ENCODE results near the gene ESR2.

The ESR2 gene

GRCh38 chr14:64208981-64209380 lies 85.2 kb downstream of the ESR2 start:
- Histone ChIP-seq H3K9me3 (ENCODE audit: low read length) (no peaks in the 10 kb centered on the region), H3K4me3 (ENCODE audit: low read depth in 1 of 2, low read length in 2 of 2) (no peak overlapping the region), H3K27me3 (ENCODE audit: control insufficient read depth in 1 of 2, insufficient read depth in 2 of 2, low read length in 2 of 2) (no peaks in the 10 kb centered on the region), H3K4me1 (ENCODE audit: insufficient read depth, low read length) (no peaks in the 10 kb centered on the region), H3K27ac (ENCODE audit: low read depth, low read length) (no peak overlapping the region), H3K36me3 (ENCODE audit: insufficient read depth, low read length) (peaks cover 17% of the 10 kb centered on the region), H3K9ac (ENCODE audit: low read length) (no peak overlapping the region)

GRCh38 chr14:64208261-64208660 lies 85.9 kb downstream of the ESR2 start:
- Histone ChIP-seq H3K4me3 (ENCODE audit: low read depth in 1 of 2, low read length in 2 of 2) (no peak overlapping the region), H3K4me1 (ENCODE audit: insufficient read depth, low read length) (no peaks in the 10 kb centered on the region), H3K27me3 (ENCODE audit: control insufficient read depth in 1 of 2, insufficient read depth in 2 of 2, low read length in 2 of 2) (no peaks in the 10 kb centered on the region), H3K27ac (ENCODE audit: low read depth, low read length) (no peak overlapping the region), H3K9me3 (ENCODE audit: low read length) (no peaks in the 10 kb centered on the region), H3K9ac (ENCODE audit: low read length) (no peak overlapping the region), H3K36me3 (ENCODE audit: insufficient read depth, low read length) (peaks cover 11% of the 10 kb centered on the region)

GRCh38 chr14:64203366-64204006 lies 90.7 kb downstream of the ESR2 start:
- Histone ChIP-seq H3K4me3 (ENCODE audit: low read depth in 1 of 2, low read length in 2 of 2) (no peak overlapping the region), H3K9me3 (ENCODE audit: low read length) (no peaks in the 10 kb centered on the region), H3K4me1 (ENCODE audit: insufficient read depth, low read length) (no peaks in the 10 kb centered on the region), H3K27ac (ENCODE audit: low read depth, low read length) (no peak overlapping the region), H3K36me3 (ENCODE audit: insufficient read depth, low read length) (no peaks in the 10 kb centered on the region), H3K27me3 (ENCODE audit: control insufficient read depth in 1 of 2, insufficient read depth in 2 of 2, low read length in 2 of 2) (no peaks in the 10 kb centered on the region), H3K9ac (ENCODE audit: low read length) (no peak overlapping the region)

- no peaks in the 10 kb centered on the region for H3K27me3 ChIP-seq (ENCODE audit: control insufficient read depth in 1 of 2, insufficient read depth in 2 of 2, low read length in 2 of 2)
- no peaks in the 10 kb centered on the region for H3K4me1 ChIP-seq (ENCODE audit: insufficient read depth, low read length)
- H3K4me3 ChIP-seq (ENCODE audit: low read depth in 1 of 2, low read length in 2 of 2): no peak overlapping the region
- no peak overlapping the region for H3K9ac ChIP-seq (ENCODE audit: low read length)
- no peak overlapping the region for H3K27ac ChIP-seq (ENCODE audit: low read depth, low read length)
- no peaks in the 10 kb centered on the region for H3K36me3 ChIP-seq (ENCODE audit: insufficient read depth, low read length)
- no peaks in the 10 kb centered on the region for H3K9me3 ChIP-seq (ENCODE audit: low read length)
Measured at GRCh38 chr14:64202716-64203115, 91.5 kb downstream of the ESR2 start.

GRCh38 chr14:64201921-64202545 lies 92.1 kb downstream of the ESR2 start:
- H3K27ac ChIP-seq (ENCODE audit: low read depth, low read length): no peak overlapping the region
- H3K9ac ChIP-seq (ENCODE audit: low read length): no peak overlapping the region
- no peak overlapping the region for H3K4me3 ChIP-seq (ENCODE audit: low read depth in 1 of 2, low read length in 2 of 2)
- no peaks in the 10 kb centered on the region for H3K9me3 ChIP-seq (ENCODE audit: low read length)
- no peaks in the 10 kb centered on the region for H3K36me3 ChIP-seq (ENCODE audit: insufficient read depth, low read length)
- H3K4me1 ChIP-seq (ENCODE audit: insufficient read depth, low read length): no peaks in the 10 kb centered on the region
- H3K27me3 ChIP-seq (ENCODE audit: control insufficient read depth in 1 of 2, insufficient read depth in 2 of 2, low read length in 2 of 2): no peaks in the 10 kb centered on the region

- Histone ChIP-seq H3K36me3 (ENCODE audit: insufficient read depth, low read length) (no peaks in the 10 kb centered on the region), H3K27ac (ENCODE audit: low read depth, low read length) (no peak overlapping the region), H3K27me3 (ENCODE audit: control insufficient read depth in 1 of 2, insufficient read depth in 2 of 2, low read length in 2 of 2) (no peaks in the 10 kb centered on the region), H3K9me3 (ENCODE audit: low read length) (no peaks in the 10 kb centered on the region), H3K9ac (ENCODE audit: low read length) (no peak overlapping the region), H3K4me1 (ENCODE audit: insufficient read depth, low read length) (no peaks in the 10 kb centered on the region), H3K4me3 (ENCODE audit: low read depth in 1 of 2, low read length in 2 of 2) (no peak overlapping the region)
Measured at GRCh38 chr14:64201296-64201695, 92.9 kb downstream of the ESR2 start.

- H3K9me3 ChIP-seq (ENCODE audit: low read length): no peaks in the 10 kb centered on the region
- no peaks in the 10 kb centered on the region for H3K36me3 ChIP-seq (ENCODE audit: insufficient read depth, low read length)
- H3K27ac ChIP-seq (ENCODE audit: low read depth, low read length): no peak overlapping the region
- no peak overlapping the region for H3K9ac ChIP-seq (ENCODE audit: low read length)
- H3K27me3 ChIP-seq (ENCODE audit: control insufficient read depth in 1 of 2, insufficient read depth in 2 of 2, low read length in 2 of 2): no peaks in the 10 kb centered on the region
- H3K4me1 ChIP-seq (ENCODE audit: insufficient read depth, low read length): no peaks in the 10 kb centered on the region
- no peak overlapping the region for H3K4me3 ChIP-seq (ENCODE audit: low read depth in 1 of 2, low read length in 2 of 2)
Measured at GRCh38 chr14:64200170-64200569, 94.0 kb downstream of the ESR2 start.

- Histone ChIP-seq H3K27me3 (ENCODE audit: control insufficient read depth in 1 of 2, insufficient read depth in 2 of 2, low read length in 2 of 2) (no peaks in the 10 kb centered on the region), H3K36me3 (ENCODE audit: insufficient read depth, low read length) (no peaks in the 10 kb centered on the region), H3K4me3 (ENCODE audit: low read depth in 1 of 2, low read length in 2 of 2) (no peak overlapping the region), H3K27ac (ENCODE audit: low read depth, low read length) (no peak overlapping the region), H3K9me3 (ENCODE audit: low read length) (no peaks in the 10 kb centered on the region), H3K9ac (ENCODE audit: low read length) (no peak overlapping the region), H3K4me1 (ENCODE audit: insufficient read depth, low read length) (no peaks in the 10 kb centered on the region)
Measured at GRCh38 chr14:64198486-64198885, 95.7 kb downstream of the ESR2 start.

GRCh38 chr14:64197996-64198395 lies 96.2 kb downstream of the ESR2 start:
- Histone ChIP-seq H3K36me3 (ENCODE audit: insufficient read depth, low read length) (no peaks in the 10 kb centered on the region), H3K4me3 (ENCODE audit: low read depth in 1 of 2, low read length in 2 of 2) (no peak overlapping the region), H3K27ac (ENCODE audit: low read depth, low read length) (no peak overlapping the region), H3K27me3 (ENCODE audit: control insufficient read depth in 1 of 2, insufficient read depth in 2 of 2, low read length in 2 of 2) (no peaks in the 10 kb centered on the region), H3K4me1 (ENCODE audit: insufficient read depth, low read length) (no peaks in the 10 kb centered on the region), H3K9me3 (ENCODE audit: low read length) (no peaks in the 10 kb centered on the region), H3K9ac (ENCODE audit: low read length) (no peak overlapping the region)

- no peak overlapping the region for H3K9ac ChIP-seq (ENCODE audit: low read length)
Measured at GRCh38 chr14:64196814-64197411, 97.3 kb downstream of the ESR2 start.

GRCh38 chr14:64196056-64196455 lies 98.1 kb downstream of the ESR2 start:
- no peak overlapping the region for H3K27ac ChIP-seq (ENCODE audit: low read depth, low read length)
- H3K9me3 ChIP-seq (ENCODE audit: low read length): no peaks in the 10 kb centered on the region
- no peak overlapping the region for H3K4me3 ChIP-seq (ENCODE audit: low read depth in 1 of 2, low read length in 2 of 2)
- no peaks in the 10 kb centered on the region for H3K36me3 ChIP-seq (ENCODE audit: insufficient read depth, low read length)
- no peak overlapping the region for H3K9ac ChIP-seq (ENCODE audit: low read length)
- H3K27me3 ChIP-seq (ENCODE audit: control insufficient read depth in 1 of 2, insufficient read depth in 2 of 2, low read length in 2 of 2): no peaks in the 10 kb centered on the region
- no peaks in the 10 kb centered on the region for H3K4me1 ChIP-seq (ENCODE audit: insufficient read depth, low read length)

More at GRCh38 chr14:64196814-64197411, 97.3 kb downstream of the ESR2 start:
- no peaks in the 10 kb centered on the region for H3K4me1 ChIP-seq (ENCODE audit: insufficient read depth, low read length)
- no peaks in the 10 kb centered on the region for H3K9me3 ChIP-seq (ENCODE audit: low read length)
- H3K4me3 ChIP-seq (ENCODE audit: low read depth in 1 of 2, low read length in 2 of 2): peak overlapping the region; percentile 0 to 45
- no peaks in the 10 kb centered on the region for H3K27me3 ChIP-seq (ENCODE audit: control insufficient read depth in 1 of 2, insufficient read depth in 2 of 2, low read length in 2 of 2)
- no peak overlapping the region for H3K27ac ChIP-seq (ENCODE audit: low read depth, low read length)
- H3K36me3 ChIP-seq (ENCODE audit: insufficient read depth, low read length): no peaks in the 10 kb centered on the region

- Histone ChIP-seq H3K36me3 (ENCODE audit: insufficient read depth, low read length) (no peaks in the 10 kb centered on the region), H3K27ac (ENCODE audit: low read depth, low read length) (no peak overlapping the region), H3K4me3 (ENCODE audit: low read depth in 1 of 2, low read length in 2 of 2) (no peak overlapping the region), H3K9me3 (ENCODE audit: low read length) (no peaks in the 10 kb centered on the region), H3K27me3 (ENCODE audit: control insufficient read depth in 1 of 2, insufficient read depth in 2 of 2, low read length in 2 of 2) (no peaks in the 10 kb centered on the region), H3K4me1 (ENCODE audit: insufficient read depth, low read length) (no peaks in the 10 kb centered on the region), H3K9ac (ENCODE audit: low read length) (no peak overlapping the region)
Measured at GRCh38 chr14:64195199-64195598, 99.0 kb downstream of the ESR2 start.

Data from muscle layer of colon (tissue), 2 donors.